Measurements from ENCODE around the gene TSC2.

Gene TSC2

DNA sequence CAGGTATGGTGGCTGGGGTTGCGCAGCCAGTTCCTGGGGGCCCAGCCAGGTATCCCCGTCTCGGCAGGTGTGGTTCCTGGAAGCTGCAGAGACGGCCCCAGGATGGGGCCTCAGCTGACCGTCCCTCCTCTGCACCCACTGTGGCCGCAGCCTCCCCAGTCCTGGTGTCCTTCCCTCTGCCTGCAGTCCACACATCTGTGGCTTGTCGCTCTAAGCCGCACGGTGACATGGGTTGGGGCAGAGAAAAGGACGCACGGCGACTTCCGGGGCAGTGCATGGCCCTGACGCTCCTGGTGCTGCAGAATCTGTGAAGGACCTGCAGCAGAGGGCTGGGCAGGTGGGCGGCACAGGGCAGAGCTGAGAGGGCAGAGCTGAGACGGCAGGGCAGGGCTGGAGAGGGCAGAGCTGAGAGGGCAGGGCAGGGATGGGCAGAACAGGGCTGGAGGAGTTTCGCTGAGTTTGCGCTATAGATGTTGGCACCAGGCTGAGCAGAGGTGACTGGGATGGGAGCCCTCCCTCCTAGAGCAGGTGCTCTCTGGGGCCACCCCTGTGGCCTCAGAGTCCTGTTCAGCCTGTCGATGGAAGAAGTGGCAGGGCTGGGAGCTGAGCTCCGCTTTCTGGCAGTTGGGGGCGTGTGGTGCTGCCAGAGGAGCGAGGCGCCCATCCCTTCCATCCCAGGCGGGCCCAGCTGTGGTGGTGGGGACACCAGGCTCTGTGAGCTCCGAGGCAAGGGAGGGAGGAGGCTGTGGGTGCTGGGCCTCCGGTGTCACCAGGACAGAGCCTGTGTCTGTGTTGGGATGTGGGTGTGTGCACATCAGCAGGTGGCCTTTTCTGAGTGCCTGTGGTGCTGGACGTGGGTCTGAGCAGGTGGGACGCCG is 23.0 kb downstream of the TSC2 start:
- no peak for DNase-seq (ENCODE audit: low spot score)

DNA sequence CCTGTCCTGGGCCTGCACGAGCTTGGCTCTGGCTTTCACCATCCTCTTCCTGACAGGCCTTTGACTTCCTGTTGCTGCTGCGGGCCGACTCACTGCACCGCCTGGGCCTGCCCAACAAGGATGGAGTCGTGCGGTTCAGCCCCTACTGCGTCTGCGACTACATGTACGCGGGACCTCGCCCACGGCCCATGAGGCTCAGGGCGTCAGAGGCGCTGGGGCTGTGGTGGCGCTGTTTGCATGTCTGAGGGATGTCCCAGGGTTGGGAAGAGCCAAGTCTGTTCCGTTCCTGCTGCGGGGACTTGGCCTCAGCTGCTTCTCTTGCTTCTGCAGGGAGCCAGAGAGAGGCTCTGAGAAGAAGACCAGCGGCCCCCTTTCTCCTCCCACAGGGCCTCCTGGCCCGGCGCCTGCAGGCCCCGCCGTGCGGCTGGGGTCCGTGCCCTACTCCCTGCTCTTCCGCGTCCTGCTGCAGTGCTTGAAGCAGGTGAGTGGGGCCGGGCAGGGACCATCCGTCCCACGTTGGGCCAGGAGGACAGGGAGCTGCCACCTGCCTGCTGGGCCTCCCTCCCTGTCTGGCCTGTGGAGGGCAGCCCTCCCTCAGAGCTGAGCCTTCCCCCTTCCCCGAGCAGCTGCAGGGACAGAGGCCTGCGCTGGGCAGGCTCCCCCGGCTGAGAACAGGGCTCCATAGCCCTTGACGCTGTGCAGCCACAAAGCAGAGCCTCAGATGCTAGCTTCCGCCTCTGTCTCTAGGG is 23.8 kb downstream of the TSC2 start:
- DNase-seq (ENCODE audit: low spot score), result no peak

DNA sequence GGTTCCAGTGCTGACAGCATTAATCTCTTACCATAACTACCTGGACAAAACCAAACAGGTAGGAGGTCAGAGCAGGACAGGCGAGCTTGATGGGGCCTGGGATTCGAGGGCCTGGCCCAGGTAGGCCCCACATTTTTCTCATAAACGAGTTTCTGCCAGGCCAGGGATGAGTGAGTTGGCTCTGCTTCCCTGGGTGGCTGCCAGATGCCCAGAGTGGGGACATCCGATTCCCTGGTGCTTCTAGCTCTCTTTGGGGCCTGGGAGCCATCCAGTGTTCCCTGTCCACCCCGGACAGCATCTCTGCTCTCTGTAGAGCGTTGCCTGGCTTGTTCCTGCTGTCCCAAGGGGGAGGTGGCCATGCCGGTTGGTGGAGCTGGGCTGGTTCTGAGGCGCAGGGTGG is 25.1 kb downstream of the TSC2 start:
- no peak for DNase-seq (ENCODE audit: low spot score)

DNA sequence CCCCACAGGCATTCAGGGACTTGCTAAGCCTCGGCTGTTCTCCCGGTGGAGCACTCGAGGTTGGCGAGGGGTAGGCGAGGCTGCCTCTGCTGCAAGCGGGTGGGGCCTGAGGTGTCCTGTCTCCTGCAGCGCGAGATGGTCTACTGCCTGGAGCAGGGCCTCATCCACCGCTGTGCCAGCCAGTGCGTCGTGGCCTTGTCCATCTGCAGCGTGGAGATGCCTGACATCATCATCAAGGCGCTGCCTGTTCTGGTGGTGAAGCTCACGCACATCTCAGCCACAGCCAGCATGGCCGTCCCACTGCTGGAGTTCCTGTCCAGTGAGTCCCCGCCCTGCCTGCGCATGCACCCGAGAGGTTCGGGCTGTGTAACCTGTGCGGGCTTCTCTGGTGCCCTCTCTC is 26.3 kb downstream of the TSC2 start:
- no peak for DNase-seq (ENCODE audit: low spot score)

- no peak for DNase-seq (ENCODE audit: low spot score)
These were observed 27.8 kb downstream of the TSC2 start for GRCh38 chr16:2075631-2076030.

- DNase-seq (ENCODE audit: low spot score), result no peak
These were observed 28.5 kb downstream of the TSC2 start for GRCh38 chr16:2076072-2076865.

GRCh38 chr16:2077016-2077415 is 29.2 kb downstream of the TSC2 start:
- no peak for DNase-seq (ENCODE audit: low spot score)

DNA sequence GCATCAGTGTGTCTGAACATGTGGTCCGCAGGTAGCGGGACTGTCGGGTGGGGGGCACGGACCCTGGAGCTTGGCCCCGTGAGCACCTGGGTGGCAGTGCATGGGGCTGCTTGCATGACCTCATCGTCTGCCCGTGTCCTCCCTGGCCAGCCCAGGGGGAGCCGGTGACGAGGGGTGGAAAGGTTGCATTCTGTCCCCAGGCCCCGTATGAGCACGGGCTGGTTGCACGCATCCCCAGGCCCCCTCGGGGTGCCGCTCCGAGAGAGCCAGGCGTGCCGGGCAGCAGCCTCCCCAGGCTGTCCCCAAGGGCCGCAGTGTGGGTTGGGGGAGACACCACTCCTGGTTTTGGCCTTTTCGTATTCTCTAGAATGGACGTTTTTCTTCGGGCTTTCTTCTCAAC is 29.9 kb downstream of the TSC2 start:
- DNase-seq (ENCODE audit: low spot score), result no peak

DNA sequence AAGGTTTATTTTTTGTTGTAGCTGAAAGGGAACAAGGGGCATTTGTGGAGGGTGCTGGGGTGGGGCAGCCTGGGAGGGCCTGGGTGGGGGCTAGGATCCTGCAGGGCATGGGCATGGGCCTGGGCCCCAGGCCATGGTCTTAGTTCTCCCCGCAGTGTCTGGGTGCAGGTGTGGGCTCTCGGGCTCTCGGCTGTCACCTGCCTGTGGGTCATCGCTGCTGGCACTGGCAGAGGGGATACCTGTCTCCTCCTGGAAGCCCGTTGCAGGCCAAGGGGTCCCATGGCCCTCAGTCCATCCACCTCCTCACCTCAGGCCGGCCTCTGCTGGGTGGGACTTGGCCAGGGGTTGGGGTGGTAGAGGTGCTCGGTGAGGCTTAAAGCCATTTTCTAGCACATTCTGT is 30.3 kb downstream of the TSC2 start:
- no peak for DNase-seq (ENCODE audit: low spot score)

- DNase-seq (ENCODE audit: low spot score), result no peak
These were observed 30.9 kb downstream of the TSC2 start for GRCh38 chr16:2078691-2079090.

- no peak for DNase-seq (ENCODE audit: low spot score)
These were observed 31.6 kb downstream of the TSC2 start for GRCh38 chr16:2079311-2079800.

DNA sequence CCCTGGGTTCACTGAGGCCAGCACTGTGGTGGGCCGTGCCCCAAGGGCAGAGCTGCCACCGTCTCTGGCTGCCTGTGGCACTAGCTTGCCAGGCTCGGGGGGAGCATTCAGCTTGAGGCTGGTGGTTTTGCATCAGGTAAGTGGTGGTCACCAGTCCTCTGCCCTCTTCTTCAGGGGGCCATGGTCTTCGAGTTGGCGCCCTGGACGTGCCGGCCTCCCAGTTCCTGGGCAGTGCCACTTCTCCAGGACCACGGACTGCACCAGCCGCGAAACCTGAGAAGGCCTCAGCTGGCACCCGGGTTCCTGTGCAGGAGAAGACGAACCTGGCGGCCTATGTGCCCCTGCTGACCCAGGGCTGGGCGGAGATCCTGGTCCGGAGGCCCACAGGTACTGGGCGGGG is 32.2 kb downstream of the TSC2 start:
- no peak for DNase-seq (ENCODE audit: low spot score)

GRCh38 chr16:2081201-2082084 is 33.7 kb downstream of the TSC2 start:
- DNase-seq (ENCODE audit: low spot score), result no peak

- DNase-seq (ENCODE audit: low spot score), result no peak
These were observed 34.6 kb downstream of the TSC2 start for GRCh38 chr16:2082171-2082982.

DNA sequence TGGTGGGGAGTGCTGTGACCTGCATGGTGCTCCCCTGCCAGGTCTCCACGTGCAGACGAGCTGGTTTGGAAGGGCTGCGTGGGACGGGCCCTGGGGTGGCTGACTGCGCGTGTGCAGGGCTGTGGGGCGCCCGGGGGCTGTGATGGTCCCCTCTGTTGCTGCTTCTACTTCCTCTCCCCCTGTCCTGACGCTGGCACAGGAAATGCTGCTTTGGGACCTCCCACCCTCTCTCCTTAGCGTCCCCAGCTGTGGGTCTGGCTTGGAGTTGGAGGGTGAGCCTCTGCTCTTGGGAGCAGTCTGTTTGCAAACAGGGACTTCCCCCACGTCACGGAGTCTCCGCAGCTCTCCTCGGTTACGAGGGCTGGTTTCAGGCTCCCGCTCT is 35.2 kb downstream of the TSC2 start:
- no peak for DNase-seq (ENCODE audit: low spot score)

- no peak for DNase-seq (ENCODE audit: low spot score)
These were observed 35.6 kb downstream of the TSC2 start for GRCh38 chr16:2083409-2083808.

DNA sequence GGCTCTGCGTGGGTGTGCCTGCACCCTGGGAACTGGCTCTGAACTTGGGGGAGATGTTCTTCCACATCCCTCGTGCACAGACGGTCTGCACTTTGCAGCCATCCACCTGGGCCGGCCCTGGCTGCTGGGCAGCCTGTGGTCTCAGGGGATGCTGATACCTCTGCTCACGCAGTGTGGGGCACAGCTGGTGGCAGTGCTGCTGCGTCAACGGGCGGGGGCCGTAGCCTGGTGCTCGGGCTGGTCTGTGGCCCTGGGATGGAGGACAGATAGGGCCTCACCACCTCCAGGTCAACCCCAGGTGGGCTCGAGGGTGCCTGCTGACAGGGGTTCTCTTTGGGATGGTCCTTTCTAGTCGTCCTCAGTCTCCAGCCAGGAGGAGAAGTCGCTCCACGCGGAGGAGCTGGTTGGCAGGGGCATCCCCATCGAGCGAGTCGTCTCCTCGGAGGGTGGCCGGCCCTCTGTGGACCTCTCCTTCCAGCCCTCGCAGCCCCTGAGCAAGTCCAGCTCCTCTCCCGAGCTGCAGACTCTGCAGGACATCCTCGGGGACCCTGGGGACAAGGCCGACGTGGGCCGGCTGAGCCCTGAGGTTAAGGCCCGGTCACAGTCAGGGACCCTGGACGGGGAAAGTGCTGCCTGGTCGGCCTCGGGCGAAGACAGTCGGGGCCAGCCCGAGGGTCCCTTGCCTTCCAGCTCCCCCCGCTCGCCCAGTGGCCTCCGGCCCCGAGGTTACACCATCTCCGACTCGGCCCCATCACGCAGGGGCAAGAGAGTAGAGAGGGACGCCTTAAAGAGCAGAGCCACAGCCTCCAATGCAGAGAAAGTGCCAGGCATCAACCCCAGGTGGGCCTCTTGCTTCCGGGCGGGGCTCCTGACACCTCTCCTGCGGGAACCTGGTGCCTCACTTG is 36.3 kb downstream of the TSC2 start:
- no peak for DNase-seq (ENCODE audit: low spot score)

DNA sequence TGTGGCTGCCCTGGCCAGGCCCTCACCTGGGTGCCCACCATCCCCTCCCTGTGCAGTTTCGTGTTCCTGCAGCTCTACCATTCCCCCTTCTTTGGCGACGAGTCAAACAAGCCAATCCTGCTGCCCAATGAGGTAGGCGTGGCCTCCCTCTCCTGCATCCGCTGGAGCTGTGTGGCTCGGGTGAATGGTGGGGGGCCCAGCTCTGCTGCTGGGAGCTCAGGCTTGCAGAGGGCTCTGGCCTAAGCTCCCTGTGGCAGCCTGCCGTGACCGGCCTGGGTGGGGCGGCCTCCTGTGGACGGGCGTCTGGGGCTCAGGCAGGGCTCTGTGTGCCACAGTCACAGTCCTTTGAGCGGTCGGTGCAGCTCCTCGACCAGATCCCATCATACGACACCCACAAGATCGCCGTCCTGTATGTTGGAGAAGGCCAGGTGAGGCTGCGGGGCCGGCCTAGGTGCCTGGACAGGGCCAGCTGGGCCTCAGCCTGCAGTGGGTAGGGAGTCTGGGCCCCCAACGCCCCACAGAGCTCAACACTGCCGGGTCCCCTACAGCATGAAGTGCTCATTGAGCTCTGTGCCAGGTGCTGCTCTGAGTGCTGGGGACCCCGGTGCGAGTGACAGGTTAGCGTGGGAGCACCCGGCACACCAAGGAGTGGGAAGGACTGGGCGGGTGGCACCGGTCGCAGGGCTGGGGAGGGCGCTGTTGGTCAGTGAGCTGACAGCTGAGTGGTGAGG is 37.3 kb downstream of the TSC2 start:
- no peak for DNase-seq (ENCODE audit: low spot score)

GRCh38 chr16:2085669-2086068 is 37.9 kb downstream of the TSC2 start:
- DNase-seq (ENCODE audit: low spot score), result no peak

Measured in LoVo (cell line).